ENCODE results near the gene CRYL1. TPM values are rescaled to one million over a fixed set of nuclear protein-coding genes. Genes with fewer than 3 reads are reported as not detected.

CRYL1 gene
- total RNA-seq, 1 donor from 2014 or later, result 5.8 TPM

DNA sequence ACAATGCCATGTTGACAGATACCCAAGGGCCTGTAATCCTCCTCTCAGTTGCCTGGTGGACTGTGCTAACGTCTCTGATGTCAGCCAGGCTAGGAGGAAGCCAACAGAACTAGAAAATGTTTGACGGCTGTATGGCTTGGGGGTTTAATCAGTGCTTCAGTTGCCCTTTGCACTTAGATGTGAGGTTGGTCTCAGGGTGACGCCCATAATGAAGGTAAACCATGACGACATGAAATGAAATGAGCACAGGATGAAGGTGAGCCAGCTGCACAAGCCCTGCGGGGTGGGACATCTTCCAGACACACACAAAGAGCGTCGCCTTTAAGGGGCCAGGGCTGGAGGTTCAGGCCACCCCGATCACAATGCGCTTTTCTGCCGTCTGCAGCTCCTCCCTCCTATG lies 127.2 kb downstream of the CRYL1 start:
- H3K27ac Mint-ChIP-seq, result no peak overlapping the region
- H3K9me3 Mint-ChIP-seq, result peaks cover 7% of the 10 kb centered on the region
- intact Hi-C loops (cut with micrococcal nuclease), result no loop called here
- no peak for DNase-seq
- no peak overlapping the region for H3K4me3 Mint-ChIP-seq
- H3K36me3 Mint-ChIP-seq (ENCODE audit: low read depth), result no peaks in the 10 kb centered on the region
- no peaks in the 10 kb centered on the region for H3K27me3 Mint-ChIP-seq
- H3K4me1 Mint-ChIP-seq, result peaks cover 15% of the 10 kb centered on the region

DNA sequence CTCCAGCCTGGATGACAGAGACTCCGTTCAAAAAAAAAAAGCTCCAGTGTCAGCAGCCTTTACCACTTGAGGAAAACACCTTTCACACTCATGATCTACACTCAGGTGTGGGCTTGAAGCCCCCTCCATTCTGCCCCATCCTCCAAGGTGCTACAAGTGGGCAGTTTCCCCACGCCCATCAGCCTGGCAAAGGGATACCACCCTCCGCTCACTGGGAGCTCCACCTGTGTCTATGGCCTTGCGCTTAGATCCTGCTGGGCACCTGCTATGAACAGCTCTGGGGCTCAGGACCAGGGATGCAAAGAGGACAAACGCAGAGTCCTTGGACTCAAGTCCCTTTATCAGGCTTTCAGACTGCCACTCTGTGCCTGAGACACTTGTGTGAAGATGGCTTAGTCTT lies 127.8 kb downstream of the CRYL1 start:
- Mint-ChIP-seq H3K27me3 (no peaks in the 10 kb centered on the region), H3K4me1 (peaks cover 15% of the 10 kb centered on the region), H3K9me3 (peaks cover 7% of the 10 kb centered on the region), H3K36me3 (ENCODE audit: low read depth) (no peaks in the 10 kb centered on the region), H3K4me3 (no peak overlapping the region), H3K27ac (no peak overlapping the region)
- DNase-seq, result no peak
- intact Hi-C loops (cut with micrococcal nuclease), result no loop called here

DNA sequence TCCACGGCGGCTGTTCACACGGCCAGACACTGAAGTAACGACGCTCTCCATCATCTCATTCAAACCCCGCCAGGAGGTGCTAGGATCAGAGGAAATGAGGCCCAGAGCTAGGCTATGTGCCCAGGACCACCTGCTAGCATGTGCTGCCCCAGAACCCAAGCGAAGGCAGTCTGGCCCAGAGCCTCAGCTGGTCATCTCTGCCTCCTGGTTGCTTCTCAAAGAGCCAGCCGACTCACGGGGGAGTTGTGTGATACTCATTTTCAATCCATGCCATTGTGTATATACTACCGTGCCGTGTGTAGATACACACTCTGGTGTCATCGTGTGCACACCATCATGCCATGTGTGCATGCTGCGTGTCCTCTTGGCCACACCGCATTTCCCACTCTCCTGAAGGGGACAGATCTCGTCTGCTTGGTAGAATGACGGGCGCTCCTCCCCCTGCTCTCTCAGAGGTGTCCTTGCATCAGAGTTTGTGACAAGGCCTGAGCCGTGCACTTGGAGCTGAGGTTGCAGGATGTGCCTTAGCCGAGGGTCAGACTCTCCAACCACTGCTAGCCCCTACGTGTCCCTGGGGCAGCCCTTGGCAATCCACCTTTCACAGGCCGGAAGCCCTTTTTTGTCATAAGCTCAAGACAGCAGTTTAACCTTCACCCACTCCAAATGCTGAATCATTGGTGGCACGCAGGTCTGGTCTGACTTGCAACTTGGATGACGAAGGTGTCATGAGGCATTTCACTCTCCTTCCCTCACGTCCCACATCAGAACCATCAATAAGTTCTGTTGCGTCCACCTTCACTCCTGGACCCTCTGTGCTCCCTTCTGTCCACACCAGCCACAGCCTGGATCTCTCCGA lies 130.4 kb downstream of the CRYL1 start:
- Mint-ChIP-seq H3K36me3 (ENCODE audit: low read depth) (no peaks in the 10 kb centered on the region), H3K27me3 (no peaks in the 10 kb centered on the region), H3K4me3 (no peak overlapping the region), H3K27ac (no peak overlapping the region), H3K9me3 (peaks cover 7% of the 10 kb centered on the region), H3K4me1 (peaks cover 1% of the 10 kb centered on the region)
- DNase-seq, result no peak
- intact Hi-C loops (cut with micrococcal nuclease), result no loop called here

DNA sequence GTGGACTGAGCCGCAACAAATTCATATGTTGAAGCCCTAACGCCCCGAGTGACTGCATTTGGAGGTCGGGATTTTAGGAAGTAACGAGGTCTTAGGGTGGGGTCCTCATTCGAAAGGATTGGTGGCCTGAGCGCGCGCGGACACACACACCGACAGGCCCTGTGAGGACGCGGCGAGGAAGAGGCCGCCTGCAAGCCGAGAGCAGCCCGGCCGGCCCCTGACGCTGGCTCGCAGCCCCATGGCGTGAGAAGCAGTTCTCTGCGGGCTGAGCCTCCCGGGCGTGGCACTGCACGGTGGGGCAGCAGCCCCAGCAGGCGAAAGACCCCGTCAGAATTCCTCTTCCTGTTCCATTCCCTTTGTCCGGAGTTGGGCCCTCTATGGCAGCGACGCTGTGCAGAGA lies 131.2 kb downstream of the CRYL1 start:
- Mint-ChIP-seq H3K36me3 (ENCODE audit: low read depth) (no peaks in the 10 kb centered on the region), H3K9me3 (peaks cover 7% of the 10 kb centered on the region), H3K4me1 (peaks cover 1% of the 10 kb centered on the region), H3K4me3 (no peak overlapping the region), H3K27me3 (no peaks in the 10 kb centered on the region), H3K27ac (no peak overlapping the region)
- intact Hi-C loops (cut with micrococcal nuclease), result no loop called here
- no peak for DNase-seq

DNA sequence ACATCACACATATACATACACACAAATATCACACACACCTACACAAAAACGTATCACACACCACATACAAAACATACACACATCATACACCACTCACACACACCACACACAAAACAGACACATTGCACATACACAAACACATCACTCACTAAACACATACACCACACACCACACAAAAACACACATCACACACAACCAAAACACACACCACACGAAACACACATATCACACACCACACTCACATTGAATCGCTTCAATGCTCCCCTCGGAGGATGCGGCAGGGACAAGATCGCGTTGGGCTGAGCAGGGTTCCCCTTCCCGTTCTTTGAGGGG lies 131.5 kb downstream of the CRYL1 start:
- Mint-ChIP-seq H3K27me3 (no peaks in the 10 kb centered on the region), H3K36me3 (ENCODE audit: low read depth) (no peaks in the 10 kb centered on the region), H3K4me3 (no peak overlapping the region), H3K4me1 (peaks cover 1% of the 10 kb centered on the region), H3K27ac (no peak overlapping the region), H3K9me3 (peaks cover 7% of the 10 kb centered on the region)
- DNase-seq, result no peak
- intact Hi-C loops (cut with micrococcal nuclease), result no loop called here

DNA sequence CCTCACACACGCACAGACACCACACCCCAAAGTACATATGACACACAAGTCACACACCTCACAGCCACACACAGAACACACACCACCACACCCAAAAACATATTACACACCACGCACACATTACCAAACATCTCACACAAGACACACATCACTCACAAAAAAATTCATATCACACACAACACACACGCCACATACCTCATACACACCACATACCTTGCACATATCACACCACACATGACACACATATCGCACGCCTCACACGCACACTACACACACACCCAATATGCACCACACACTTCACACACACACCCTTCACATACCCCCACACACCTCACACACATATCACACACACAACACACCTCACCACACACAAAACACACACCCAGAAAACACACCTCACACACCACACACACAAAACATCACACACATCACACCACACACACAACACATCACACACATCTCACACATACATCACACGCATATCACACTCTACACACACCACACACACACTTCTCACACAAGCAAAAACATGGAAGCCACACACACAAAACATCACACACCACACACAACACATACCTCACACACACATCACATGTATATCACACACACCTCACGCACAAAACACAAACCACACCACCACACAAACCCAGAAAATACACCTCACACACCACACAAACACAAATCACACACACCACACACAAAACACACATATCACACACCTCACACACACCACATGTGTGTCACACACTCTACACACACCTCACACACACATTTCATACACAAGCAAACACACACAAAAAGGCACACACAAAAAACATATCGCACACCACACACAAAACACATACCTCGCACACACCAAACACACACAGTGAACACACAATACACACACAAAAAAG lies 132.1 kb downstream of the CRYL1 start:
- Mint-ChIP-seq H3K4me1 (peaks cover 3% of the 10 kb centered on the region), H3K4me3 (no peak overlapping the region), H3K9me3 (peaks cover 7% of the 10 kb centered on the region), H3K27ac (no peak overlapping the region), H3K27me3 (no peaks in the 10 kb centered on the region), H3K36me3 (ENCODE audit: low read depth) (no peaks in the 10 kb centered on the region)
- intact Hi-C loops (cut with micrococcal nuclease), result no loop called here
- DNase-seq, result no peak

DNA sequence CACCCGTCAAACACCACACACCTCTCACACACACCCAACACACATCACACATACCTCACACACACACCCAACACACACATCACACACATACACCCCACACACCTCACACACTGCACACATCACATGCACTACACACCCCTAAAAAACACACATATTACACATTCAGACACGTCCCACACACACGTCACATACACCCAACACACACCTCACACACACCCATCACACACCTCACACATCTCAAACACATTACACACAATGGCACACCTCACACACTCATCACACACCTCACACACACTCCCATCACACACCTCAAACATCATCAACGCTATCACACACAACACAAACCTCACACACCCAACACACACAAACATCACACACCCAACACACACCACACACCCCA lies 133.1 kb downstream of the CRYL1 start:
- Mint-ChIP-seq H3K4me1 (peaks cover 12% of the 10 kb centered on the region), H3K36me3 (ENCODE audit: low read depth) (no peaks in the 10 kb centered on the region), H3K27ac (no peak overlapping the region), H3K4me3 (no peak overlapping the region), H3K9me3 (peaks cover 7% of the 10 kb centered on the region), H3K27me3 (no peaks in the 10 kb centered on the region)
- intact Hi-C loops (cut with micrococcal nuclease), result no loop called here
- no peak for DNase-seq

DNA sequence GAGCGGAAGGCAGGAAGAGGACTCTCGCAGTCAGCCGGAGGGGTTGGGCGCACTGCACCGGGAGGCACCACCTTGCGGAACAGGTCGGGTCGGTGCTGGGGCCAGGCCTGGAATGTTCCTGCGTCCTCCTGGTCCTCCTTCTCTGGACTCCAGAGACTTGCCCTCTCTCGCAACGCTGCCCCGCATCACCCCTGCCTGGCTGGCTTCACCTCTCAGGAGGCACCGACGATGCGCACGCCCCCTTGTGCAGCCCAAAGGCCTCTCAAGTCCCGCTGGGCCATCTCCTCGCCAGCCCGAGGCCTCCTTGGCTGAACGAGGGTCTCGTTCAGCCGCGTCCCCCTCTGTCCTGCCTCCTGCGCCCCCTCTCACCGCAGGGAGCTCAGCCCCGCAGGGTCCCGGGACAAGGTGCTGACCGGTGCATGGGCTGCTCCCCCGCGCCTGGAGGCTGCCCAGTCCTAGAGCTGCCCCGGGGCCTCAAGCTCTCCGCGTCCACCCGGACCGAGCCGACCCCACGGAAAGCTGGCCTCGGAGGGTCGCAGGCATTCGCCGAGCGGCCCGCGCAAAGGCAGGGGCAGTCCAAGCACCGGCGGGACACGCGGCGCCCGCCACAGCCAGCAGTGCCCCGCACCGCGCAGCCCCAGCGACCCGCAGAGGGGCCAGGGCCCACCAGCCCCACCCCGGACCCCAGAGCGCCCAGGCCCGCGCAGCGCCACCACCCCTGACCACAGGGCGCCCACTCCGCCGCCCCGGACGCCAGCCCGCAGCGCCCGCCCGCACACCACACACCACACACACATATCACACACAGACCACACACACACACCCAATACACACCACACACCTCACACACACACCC lies 133.8 kb downstream of the CRYL1 start:
- Mint-ChIP-seq H3K9me3 (peaks cover 5% of the 10 kb centered on the region), H3K4me1 (peaks cover 16% of the 10 kb centered on the region), H3K36me3 (ENCODE audit: low read depth) (no peaks in the 10 kb centered on the region), H3K4me3 (no peak overlapping the region), H3K27ac (no peak overlapping the region), H3K27me3 (no peaks in the 10 kb centered on the region)
- intact Hi-C loops (cut with micrococcal nuclease), result no loop called here
- no peak for DNase-seq

DNA sequence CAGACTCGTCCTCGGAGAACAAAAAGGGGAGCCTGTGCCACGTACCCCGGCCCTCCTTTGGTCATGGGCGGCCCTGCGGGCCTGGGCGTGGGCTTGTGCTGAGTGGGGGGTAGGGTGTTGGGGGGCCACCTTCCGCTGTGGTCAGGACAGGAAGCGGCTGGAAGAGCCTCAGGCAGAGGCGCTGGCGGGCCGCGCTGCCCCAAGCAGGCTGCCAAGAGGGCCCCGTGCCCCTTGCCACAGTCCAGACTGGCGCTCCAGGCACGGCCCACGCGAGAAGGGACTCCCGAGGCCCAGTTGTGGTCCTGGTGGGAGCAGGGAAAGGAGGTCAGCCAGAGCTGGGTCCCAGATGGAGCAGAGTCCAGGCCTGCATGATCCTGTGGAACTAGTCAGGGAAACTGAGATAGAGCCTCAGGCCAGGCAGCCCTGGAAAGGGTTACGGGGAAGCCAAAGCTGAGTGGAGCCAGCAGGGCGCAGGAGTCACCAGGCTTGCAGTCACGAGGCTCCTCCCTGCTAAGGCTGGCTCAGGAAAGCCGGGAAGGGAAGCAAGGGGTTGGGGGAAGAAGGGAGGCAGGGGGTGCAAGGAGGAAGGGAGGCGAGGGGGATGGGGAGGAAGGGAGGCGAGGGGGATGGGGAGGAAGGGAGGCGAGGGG lies 135.0 kb downstream of the CRYL1 start:
- no peaks in the 10 kb centered on the region for H3K36me3 Mint-ChIP-seq (ENCODE audit: low read depth)
- H3K4me3 Mint-ChIP-seq, result no peak overlapping the region
- no peak overlapping the region for H3K27ac Mint-ChIP-seq
- H3K9me3 Mint-ChIP-seq, result no peaks in the 10 kb centered on the region
- H3K27me3 Mint-ChIP-seq, result no peaks in the 10 kb centered on the region
- intact Hi-C loops (cut with micrococcal nuclease), result no loop called here
- DNase-seq, result no peak
- H3K4me1 Mint-ChIP-seq, result peaks cover 14% of the 10 kb centered on the region

DNA sequence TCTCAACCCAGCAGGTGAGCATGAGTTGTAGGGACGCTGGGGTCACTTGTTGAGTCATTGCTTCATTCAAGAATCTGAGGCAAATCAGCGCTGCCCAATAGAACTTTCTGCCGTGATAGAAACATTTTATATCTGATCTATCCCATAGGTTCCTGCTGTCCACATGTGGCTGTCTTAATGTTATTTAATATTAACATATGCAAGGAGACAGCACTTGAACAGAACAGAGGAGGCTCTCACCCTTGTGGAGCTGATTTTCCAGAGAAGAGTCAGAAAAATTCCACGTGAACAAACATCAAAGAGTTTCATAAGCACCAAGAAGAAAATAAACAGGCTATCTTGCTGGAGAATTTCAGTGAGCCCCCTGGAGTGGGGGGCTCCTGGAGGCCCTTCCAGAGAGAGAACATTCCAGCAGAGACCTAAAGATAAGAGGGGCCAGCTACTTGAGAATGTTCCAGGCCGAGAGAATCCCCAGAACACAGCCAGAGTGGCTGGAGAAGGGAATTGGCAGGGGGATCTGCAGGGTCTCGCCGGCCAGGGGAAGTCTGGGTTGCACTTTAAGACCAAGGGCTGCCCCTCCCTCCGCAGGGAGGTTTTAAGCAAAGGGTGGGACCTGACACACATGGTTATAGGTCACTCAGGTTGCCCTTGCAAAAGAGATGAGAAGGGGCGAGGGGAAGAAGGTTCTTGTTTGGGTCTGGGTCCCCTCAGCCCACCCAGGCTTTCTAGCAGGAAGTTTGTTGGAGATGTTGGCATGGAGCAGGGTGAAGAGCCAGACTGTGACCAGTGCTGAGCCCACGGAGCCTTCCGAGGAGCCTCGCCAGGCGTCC lies 135.7 kb downstream of the CRYL1 start:
- H3K4me1 Mint-ChIP-seq, result peaks cover 14% of the 10 kb centered on the region
- H3K27me3 Mint-ChIP-seq, result no peaks in the 10 kb centered on the region
- H3K27ac Mint-ChIP-seq, result no peak overlapping the region
- intact Hi-C loops (cut with micrococcal nuclease), result no loop called here
- H3K9me3 Mint-ChIP-seq, result no peaks in the 10 kb centered on the region
- DNase-seq, result no peak
- H3K36me3 Mint-ChIP-seq (ENCODE audit: low read depth), result no peaks in the 10 kb centered on the region
- H3K4me3 Mint-ChIP-seq, result no peak overlapping the region

DNA sequence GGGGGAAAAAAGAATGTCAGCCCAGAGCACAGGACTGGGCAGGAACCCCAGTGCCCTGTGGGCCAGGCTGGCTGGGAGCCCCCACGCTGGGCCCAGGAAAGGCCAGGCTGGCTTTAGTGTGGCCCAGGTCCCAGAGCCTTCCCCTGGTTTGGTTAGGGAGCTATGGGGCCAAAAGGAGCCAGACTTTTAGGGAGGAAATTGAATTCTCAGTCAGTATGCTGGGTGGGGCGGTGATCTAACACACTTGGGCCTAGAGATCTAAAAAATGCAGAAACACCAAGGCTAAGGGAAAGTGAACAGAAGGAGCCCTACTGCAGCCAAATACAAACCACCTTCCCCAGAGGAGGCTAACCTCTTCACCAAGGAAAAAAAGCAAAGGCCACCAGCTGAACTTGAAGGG lies 137.5 kb downstream of the CRYL1 start:
- Mint-ChIP-seq H3K27ac (peak overlapping the region; percentile 6), H3K4me3 (peak overlapping the region; percentile 48), H3K27me3 (peaks cover 5% of the 10 kb centered on the region), H3K9me3 (no peaks in the 10 kb centered on the region), H3K36me3 (ENCODE audit: low read depth) (no peaks in the 10 kb centered on the region), H3K4me1 (peaks cover 14% of the 10 kb centered on the region)
- no peak for DNase-seq
- intact Hi-C loops (cut with micrococcal nuclease), result no loop called here

DNA sequence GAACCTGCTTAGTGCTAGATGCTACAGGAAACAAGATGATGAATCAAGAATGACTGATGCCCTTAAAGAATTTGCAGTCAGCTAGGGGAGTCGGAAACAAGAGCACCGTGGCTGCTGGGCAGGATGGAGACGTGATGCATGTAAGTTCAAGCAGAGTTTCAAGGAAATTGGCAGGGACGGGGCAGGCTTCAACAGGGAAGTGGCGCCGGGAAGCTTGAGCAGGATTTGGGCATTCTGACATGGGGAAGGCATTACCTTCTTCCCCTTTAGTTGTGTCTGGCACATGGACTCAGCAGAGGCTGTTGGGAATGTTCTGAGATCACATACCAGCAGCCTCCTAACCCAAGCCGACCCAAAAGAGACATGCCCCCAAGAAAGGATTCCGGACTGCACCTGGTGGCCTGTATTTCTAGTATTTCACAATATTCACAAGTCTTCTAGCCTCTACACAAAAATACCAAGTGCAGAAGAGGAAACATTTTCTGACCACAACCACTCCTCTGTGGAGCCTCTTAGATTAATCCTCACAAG lies 138.2 kb downstream of the CRYL1 start:
- no peak for DNase-seq
- Mint-ChIP-seq H3K27me3 (peaks cover 7% of the 10 kb centered on the region), H3K36me3 (ENCODE audit: low read depth) (no peaks in the 10 kb centered on the region), H3K4me1 (peaks cover 14% of the 10 kb centered on the region), H3K27ac (peak overlapping the region; percentile 10), H3K4me3 (peak overlapping the region; percentile 48), H3K9me3 (no peaks in the 10 kb centered on the region)
- intact Hi-C loops (cut with micrococcal nuclease), result no loop called here

Data from activated CD4-positive, alpha-beta T cell treated with anti-CD3 and anti-CD28 coated beads, Interleukin-2, amount 10 ng/mL, durations not matched to agents 24 days and 14 days (primary cell).